GM12874 (cell line): ENCODE results near the gene ZNF526.

Experiments used
- TF ChIP-seq, protein P1 (sequence below): IDR thresholded peaks from 2 replicates; pipeline ENCODE4 v1.5.1; 2011; ENCODE audit warnings: low read depth, mild to moderate bottlenecking, control low read depth, low read length, moderate library complexity; ENCODE audit not compliant: insufficient read depth

ZNF526 gene

DNA sequence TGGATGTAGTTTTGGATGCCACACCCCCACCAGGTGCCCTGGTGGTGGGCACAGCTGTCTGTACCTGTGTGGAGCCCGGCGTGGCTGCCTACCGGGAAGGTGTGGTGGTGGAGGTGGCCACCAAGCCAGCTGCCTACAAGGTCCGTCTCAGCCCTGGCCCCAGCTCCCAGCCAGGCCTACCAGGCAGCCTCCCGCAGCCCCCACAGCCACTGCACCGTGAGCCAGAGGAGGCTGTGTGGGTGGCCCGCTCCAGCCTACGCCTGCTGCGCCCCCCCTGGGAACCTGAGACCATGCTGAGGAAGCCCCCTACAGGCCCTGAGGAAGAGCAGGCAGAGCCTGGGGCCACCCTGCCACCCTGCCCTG is 52.4 kb downstream of the ZNF526 start:
- TF ChIP-seq, protein P1, sequence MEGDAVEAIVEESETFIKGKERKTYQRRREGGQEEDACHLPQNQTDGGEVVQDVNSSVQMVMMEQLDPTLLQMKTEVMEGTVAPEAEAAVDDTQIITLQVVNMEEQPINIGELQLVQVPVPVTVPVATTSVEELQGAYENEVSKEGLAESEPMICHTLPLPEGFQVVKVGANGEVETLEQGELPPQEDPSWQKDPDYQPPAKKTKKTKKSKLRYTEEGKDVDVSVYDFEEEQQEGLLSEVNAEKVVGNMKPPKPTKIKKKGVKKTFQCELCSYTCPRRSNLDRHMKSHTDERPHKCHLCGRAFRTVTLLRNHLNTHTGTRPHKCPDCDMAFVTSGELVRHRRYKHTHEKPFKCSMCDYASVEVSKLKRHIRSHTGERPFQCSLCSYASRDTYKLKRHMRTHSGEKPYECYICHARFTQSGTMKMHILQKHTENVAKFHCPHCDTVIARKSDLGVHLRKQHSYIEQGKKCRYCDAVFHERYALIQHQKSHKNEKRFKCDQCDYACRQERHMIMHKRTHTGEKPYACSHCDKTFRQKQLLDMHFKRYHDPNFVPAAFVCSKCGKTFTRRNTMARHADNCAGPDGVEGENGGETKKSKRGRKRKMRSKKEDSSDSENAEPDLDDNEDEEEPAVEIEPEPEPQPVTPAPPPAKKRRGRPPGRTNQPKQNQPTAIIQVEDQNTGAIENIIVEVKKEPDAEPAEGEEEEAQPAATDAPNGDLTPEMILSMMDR = no peak

DNA sequence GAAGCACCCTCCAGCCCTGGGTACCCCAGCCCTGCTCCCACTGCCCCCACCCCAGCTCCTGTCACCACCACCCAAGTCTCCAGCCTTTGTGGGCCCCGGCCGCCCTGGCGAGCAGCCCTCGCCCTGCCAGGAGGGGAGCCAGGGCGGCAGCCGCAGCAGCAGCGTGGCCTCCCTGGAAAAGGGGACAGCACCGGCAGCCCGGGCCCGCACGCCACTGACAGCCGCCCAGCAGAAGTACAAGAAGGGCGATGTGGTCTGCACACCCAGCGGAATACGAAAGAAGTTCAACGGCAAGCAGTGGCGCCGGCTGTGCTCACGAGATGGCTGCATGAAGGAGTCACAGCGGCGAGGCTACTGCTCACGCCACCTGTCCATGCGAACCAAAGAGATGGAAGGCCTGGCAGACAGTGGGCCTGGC is 52.9 kb downstream of the ZNF526 start:
- TF ChIP-seq, protein P1 = no peak

DNA sequence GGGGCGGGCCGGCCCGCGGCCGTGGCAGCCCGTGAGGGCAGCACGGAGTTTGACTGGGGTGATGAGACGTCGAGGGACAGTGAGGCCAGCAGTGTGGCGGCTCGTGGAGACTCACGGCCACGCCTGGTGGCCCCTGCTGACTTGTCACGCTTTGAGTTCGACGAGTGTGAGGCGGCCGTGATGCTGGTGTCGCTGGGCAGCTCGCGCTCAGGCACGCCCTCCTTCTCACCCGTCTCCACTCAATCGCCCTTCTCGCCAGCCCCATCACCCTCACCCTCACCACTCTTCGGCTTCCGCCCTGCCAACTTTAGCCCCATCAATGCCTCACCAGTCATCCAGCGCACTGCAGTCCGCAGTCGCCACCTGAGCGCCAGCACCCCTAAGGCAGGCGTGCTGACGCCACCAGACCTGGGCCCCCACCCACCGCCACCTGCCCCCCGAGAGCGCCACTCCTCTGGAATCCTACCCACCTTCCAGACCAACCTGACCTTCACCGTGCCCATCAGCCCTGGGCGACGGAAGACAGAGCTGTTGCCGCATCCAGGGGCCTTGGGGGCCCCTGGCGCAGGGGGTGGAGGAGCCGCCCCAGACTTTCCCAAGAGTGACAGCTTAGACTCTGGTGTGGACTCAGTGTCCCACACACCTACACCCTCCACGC is 53.4 kb downstream of the ZNF526 start:
- TF ChIP-seq, protein P1 = no peak

DNA sequence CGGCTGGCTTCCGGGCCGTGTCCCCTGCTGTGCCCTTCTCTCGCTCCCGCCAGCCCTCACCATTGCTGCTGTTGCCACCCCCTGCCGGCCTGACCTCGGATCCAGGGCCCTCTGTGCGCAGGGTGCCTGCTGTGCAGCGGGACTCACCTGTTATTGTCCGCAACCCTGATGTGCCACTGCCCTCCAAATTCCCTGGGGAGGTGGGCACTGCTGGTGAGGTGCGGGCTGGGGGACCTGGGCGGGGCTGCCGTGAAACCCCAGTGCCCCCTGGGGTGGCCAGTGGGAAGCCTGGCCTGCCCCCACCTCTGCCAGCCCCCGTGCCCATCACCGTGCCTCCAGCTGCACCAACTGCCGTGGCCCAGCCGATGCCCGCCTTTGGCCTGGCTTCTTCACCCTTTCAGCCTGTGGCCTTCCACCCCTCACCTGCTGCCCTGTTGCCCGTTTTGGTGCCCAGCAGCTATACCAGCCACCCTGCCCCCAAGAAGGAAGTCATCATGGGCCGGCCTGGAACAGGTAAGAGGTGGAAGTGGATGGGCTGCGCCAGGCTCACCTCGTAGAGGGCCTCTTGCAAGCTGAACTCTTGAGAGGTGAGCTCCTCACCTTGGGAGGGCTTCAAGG is 54.1 kb downstream of the ZNF526 start:
- TF ChIP-seq, protein P1 = no peak

DNA sequence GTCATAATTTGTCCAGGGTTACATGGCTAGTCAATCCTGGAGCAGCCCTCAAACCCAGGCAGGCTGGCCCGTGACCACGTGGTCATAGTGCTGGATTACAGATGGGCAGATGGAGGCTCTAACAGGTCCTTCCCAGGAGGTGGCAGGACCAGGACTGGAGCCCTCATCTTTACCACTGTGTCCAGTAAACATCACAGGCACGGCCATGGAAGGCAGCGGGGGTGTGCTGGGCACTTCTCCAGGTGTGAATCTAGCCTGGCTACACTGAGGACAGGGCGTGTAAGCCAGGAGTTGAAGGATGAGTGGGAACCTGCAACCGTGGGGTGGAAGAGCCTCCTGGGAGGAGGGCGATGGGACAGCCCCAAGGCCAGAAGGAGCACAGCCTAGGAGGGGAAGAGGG is 55.0 kb downstream of the ZNF526 start:
- TF ChIP-seq, protein P1 = no peak

DNA sequence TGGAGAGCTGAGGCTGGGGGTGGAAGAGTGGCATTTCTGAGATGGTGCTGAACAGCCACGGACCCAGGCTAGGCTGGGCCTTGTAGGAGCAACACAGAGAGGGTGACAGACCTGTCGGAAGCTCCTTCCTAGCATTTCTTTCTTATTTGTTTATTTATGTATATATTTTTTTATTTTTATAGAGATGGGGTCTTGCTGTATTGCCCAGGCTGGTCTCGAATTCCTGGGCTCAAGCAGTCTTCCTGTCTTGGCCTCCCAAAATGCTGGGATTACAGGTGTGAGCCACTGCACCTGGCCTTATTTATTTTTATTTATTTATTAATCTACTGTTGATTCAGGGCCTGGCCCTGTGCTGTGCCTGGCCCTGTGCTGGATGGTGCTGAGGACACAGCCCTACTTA is 55.4 kb downstream of the ZNF526 start:
- TF ChIP-seq, protein P1 = no peak

DNA sequence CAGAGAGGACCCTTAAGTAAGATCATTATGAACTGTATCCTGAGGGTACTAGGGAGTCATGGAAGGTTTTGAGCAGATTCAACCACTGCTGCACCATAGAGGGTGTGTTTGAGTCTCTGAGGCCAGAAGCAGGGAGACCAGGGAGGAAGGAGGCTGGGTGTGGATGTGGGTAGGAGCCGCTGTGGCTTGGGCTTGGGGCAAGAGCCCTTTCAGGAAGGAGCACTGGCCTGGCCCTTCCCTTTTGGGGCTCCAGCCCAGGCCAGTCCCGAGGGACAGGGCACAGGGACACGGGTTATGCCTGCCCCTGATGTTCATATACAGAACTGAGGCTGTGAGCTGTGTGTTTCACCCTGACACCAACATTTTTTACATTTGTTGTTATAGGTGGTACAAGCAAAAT is 56.2 kb downstream of the ZNF526 start:
- TF ChIP-seq, protein P1 = no peak

DNA sequence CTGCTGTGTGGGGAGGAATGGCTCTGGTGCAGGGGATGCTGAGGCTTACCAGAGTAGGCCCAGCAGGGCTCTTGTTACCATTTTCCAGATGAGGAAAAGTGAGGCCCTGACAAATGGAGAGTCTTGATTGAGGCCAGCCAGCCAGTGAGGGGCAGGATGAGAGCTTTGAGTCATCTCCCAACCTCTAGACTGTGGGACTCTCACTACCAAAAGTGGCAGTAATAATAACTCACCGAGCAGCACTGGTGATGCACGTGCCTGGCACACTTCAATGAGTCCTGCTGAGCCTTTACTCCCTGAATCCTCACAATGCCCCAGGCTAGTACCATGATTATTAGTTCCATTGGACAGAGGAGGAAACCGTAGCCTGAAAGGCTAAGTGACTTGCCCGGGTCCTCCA is 56.7 kb downstream of the ZNF526 start:
- TF ChIP-seq, protein P1 = no peak
